Measurements from ENCODE around the gene OXLD1.
A peak's percentile ranks its signal among the peaks of the same experiment; 100 is the strongest.

The OXLD1 gene

DNA sequence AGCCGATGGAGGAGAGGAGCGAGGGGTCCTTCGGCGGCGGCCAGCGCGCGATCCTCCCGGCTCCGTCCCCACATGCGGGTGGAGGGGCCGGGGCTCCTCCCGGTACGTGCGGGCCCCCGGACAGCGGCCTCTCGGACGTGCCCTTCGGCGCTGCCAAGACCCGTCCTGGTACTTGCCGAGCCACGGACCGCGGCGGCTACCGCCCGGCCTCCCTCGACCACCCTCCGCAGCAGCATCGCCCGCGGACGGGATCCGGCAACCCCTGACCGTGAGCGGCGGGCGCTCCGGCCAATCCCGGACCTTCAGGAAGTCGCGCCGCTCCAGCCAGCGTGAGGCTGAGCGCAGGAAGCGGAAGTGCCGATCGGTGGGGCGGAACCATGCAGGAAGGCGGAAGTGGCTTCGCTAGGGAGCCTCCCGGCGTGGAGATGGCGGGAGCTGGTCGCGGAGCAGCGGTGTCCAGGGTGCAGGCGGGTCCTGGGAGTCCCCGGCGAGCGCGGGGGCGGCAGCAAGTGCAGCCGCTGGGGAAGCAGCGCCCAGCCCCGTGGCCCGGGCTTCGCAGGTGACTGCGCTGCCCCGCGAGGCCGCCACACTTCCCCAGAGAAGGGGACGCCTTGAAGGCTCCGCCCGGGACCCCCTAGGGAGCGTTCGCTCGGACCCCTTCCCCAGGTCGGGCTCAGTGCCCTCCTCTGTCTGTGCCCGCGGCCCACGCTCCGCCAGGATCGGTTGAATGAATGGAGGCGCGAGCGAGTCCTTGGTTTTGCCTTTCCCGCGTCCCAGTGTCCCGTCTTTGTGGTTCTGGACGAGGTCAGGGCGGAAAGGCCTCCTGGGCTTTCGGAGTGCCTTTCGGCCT is at the start of gene OXLD1, which contains the start of gene CCDC137:
OXLD1 (minus strand) TSS at position 264 of the 850 bp plus-strand sequence; CDS start at position 236, 28 bp downstream.
CCDC137 (plus strand) TSS at position 396 of the 850 bp plus-strand sequence; CDS start at position 426, 30 bp downstream.
- DNase-seq: peak; percentile 96 to 98

DNA sequence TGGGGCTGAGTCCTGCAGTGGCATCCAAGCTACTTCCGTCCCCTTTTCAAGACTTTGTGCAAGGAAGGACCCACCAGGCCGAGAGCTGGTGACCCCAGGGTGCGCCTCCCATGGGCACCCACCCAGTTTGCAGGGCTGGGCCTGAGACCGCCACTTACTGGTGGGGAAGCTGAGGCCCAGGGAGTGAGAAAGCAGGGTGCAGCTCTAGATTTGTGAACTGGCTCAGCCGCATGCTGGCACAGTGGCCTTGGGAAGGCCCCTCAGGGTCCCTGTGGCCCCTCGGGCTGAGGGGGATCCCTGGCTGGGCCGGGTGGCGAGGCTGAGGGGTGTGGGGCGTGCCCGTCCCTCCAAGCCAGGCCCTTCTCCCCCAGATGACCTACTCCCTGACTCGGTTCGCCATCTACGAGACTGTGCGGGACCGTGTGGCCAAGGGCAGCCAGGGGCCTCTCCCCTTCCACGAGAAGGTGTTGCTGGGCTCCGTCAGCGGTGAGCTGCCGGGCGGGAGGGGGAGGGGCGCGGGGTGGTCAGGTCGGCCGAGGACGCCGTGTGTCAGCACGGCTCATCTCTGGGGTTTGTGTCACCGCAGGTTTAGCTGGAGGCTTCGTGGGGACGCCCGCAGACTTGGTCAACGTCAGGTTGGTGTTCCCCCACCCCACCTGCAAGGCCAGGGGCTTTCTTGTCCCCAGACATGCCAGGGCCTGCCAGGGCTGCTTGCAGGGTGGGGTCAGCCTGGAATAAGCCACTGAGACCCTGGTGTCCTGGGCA is 48.9 kb upstream of the OXLD1 start:
- DNase-seq: no peak

DNA sequence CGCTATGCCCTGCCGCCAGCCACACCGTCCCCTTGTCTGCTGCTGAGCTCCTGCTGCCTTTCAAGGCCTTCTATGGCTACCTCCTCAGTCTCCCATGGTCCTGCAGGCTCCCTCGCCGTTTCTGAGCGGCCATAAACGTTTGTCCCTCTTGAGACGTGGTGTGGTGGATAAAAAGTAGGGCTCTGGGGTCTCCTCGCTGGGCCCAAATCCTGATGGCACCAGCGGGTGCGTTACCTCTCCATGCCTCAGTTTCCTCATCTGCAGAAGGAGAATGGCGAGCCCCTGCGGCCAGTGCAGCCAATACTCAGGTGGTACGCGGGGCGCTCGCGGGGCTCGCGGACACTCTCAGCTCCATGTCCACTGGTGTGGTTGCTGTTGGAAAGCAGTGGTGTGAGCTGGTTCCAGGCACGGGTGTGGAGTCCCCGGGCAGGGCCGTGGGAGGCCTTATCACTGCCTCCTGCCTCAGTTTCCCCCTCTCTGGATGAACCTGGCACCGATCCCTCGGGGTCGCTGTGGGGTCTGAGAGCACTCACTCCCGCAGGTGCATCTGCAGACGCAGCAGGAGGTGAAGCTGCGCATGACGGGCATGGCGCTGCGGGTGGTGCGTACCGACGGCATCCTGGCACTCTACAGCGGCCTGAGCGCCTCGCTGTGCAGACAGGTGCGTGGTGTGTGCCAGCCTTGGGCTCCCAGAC is 48.2 kb upstream of the OXLD1 start:
- no peak for DNase-seq

DNA sequence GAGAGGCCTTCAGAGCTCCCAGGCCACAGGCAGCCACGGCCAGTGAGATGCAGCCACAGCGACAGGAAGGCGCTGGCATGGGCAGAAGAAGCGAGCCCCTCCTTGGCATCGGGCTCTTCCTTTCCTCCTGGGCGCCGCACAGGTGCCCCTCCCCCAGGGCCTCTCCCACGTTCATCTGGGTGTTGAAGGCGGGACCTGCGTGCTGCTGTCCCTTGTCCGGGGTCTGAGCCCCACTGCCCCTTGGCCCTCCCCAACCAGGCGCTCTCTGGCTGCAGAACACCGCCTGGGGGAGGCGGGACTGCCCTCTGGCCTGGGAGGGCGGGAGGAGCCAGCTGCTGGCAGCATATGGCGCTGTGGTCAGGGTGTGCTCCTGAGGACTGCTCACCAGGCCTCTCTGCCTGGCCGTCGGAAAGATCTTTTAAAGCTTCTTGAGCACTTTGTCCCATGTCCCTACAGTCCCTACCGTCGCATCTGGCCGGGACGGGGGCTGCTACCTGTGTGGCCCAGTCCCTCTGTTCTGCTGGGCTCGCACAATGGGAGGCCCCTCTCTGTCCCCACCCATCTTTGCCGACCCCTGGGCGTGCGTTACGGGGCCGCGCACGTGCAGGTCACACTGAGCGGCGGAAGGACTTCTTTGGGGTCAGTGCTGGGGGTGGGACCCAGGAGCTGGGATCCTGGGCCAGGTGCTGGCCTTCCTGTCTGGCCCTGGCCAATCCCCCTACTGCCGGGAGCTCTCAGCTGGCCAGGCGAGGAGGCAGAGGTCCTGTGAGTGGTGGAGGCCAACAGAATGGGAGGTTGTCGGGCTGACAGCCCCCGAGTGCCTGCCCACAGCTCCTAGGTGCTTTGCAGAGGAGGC is 47.4 kb upstream of the OXLD1 start:
- no peak for DNase-seq

DNA sequence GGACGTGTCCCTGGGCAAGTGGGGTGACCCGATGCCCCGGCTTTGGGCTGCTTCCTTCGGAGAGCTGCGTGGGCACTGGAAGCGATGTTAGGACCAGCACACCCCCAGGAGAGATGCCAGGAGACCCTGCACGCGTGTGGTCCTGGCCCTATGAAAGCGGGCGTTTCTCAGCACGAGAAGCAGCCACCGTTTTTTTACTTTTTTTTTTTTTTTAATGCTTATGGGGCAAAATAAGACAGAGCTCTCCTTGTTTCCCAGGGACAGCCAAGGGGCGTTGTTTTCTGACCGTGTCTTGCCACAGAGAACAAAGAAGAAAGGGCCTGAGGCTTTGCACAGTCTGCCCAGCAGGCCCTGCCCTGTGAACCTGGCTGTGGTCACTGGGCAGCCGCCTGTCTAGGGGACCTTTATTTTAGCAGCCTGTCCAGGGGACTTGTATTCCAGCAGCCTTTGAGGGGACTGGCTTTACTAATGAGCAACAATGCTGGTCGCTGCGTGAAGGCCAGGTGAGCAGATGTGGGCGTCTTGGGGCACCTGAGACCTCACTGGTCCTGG is 46.7 kb upstream of the OXLD1 start:
- DNase-seq: no peak

DNA sequence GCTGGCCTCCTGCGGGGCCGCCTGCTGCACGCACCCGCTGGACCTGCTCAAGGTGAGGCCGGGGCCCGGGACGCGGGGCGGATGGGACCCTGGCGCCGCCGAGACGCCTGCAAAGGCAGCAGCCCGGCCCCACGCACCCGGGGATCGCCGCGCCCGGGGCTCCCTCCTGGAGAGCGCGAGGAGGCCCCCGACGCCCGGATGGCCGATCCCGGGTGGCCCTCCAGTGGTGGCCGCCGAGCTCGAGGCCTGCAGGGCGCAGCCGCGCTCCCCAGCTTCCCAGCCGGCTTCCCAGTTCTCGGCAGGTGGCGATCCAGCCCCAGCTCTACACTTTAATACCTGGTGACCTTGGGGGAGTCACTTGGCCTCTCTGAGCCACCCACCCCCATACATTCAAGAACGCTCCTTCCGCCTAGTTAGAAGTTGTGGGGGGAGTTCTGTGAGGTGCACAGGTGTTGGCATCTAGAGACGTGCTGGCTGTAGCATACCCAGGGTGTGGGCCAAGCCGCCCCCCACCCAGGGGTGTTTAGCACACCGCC is 46.1 kb upstream of the OXLD1 start:
- DNase-seq: peak in 1 of 2 donors; percentile 3

DNA sequence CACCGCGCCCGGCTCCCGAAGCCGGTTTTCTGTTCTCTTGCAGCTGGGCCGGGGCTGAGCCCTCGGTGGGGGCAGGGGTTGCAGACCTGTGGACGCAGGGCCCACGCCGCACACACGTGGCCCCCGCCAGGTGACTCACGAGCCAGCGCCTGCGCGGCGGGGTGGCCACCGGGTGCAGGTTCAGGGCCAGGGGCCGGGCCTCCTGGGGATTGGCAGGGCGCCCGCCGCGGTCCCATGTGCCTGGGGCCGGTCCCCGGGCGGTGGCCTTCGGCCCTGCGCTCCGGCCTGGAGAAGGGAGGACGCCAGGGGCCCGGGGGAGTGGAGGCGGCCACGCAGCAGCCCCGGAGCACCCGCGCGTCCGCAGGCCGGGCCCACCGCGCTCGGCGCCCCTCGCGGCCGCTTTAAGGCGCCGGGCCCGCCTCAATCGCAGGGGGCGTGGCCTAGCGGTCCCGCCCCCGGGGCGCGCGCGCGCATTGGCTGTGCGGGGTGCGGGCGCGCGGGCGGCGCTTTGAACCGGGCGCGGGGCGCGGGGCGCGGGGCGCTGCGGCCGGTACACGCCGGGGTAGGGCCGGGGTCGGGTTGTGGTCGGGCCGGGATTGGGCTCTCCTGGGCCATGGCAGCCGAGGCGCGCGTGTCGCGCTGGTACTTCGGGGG is 45.5 kb upstream of the OXLD1 start, which contains the start of gene SLC25A10:
SLC25A10 (plus strand) TSS at position 471 of the 654 bp plus-strand sequence; CDS start at position 614, 143 bp downstream.
- DNase-seq: peak; percentile 50 to 77

DNA sequence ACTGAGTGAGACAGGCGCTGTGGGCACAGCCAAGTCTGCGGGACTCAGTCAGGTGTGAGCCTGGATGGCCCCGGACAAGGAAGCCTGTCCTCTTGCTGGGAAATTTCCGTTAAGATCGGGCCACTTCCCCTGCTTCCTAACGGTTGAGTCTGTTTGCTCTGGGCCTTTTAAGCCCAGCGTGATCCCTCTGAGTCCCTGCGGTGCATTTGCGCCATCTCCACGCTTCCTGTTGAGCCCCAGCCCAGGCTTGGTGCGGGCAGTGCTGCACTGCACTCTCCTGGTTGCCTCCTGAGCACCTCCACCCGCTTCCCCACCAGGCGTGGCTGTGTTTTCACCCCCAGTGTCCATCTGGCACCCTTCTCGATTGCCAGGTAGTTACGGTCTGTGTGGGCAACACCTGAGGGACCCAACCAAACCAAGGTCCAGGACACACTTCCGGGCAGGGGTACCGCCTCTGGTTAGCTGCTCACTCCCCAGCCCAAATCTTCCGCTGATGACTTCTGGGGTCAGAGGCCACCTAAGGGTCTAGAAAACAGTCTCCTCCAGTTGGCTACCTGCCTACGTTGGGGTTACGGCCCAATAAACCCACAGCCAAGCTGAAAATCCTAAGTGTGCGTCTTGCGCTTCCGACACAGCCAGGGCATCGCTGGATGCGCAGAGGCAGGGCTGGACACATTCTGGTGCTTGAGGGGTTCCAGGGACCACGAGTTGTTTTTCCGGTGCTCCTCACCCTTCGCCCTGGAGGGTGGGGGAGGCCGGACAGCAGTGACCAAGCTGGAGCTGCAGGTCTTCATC is 44.3 kb upstream of the OXLD1 start:
- DNase-seq: peak; percentile 14 to 19

DNA sequence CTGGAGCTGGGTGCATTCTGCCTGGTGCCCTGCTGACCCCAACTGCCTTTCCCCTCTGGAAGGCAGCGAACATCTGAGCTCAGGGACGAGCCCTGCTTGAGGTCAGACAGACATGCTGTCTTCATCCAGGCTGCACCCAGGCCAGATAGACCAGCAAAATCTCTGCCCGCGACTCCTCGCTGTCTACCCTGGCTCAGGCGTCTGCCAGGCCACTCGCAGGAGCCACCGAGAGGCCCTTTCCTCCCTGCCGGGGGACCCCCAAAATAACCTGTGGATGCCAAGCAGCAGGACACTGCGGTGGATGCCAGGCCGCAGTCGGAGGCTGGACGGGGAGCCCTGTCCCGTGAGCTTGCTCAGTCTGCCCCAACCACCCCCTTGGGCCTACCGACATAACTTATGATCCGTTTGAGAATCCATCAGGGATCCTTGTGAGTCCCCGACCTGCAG is 42.4 kb upstream of the OXLD1 start:
- DNase-seq: no peak

DNA sequence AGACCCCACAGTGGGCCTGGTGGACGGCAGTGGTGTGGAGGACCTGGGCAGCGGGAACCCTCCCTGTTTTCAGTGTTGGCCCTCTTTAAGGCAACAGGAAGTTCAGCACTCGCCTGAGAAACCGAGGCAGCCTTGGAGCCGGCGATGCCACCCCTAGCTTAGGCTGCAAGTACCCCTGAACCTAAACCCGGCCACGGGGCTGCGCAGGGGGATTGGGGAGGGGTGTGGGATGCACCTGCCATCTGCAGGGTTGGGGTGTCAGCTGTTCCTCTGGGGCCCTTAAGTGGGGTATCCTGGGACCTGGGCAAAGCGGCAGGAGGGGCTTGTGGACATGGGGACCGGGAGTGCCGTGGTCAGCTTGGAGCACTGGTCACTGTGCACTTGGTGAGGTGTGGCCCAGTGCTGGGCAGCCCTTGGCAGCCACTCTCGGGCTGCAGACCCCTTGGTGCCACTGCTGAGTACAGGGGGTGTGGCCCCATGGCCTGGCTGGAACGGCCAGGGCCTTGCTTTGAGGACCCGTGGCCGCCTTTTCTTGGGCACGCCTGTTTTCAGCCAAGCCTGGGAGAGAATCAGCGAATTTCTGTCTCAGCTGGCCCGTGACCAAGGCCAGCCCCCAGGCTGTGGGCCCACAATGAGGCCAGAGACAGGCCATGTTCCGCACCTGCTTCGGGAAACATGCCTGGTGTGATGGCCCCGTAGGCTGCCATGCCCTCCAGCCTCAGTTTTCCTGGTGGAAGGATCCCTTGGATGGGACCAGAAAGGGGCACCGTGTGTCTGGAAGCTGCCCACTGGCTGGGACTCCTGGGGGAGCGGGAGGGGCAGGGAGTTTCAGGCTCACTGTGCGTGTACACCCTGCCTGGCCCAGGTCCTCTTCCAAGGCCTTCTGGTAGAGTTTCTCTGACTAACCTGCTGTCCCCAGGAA is 41.6 kb upstream of the OXLD1 start:
- no peak for DNase-seq

DNA sequence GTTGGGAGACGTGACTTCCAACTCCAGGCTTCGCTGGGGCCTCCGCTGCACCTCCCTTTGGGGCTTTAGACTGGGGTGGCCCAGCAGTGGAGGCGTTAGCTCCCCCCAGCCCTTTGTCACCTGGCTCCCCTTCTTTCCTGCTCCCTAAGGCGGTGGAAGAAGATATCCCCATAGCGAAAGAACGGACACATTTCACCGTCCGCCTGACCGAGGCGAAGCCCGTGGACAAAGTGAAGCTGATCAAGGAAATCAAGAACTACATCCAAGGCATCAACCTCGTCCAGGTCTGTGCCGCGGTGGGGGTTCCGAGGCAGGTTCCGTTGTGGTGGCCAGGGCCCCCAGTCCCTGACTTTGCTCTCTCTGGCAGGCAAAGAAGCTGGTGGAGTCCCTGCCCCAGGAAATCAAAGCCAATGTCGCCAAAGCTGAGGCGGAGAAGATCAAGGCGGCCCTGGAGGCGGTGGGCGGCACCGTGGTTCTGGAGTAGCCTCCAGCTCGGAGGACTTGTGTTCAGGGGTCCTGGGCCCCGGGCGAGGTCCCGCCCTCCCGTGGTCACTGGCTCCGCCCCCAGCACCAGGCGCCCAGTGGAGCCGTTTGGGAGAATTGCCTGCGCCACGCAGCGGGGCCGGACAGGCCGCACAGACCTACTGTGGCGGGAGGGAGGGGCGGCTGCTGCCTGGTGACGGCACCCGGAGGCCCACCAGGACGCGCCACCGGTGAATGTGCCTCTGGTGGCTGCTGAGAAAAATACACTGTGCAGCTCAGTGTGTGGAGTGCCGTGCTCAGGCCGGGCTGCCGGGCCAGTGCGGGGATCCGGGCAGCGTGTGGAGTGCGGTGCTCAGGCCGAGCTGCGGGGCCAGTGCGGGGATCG is 40.6 kb upstream of the OXLD1 start:
- no peak for DNase-seq

DNA sequence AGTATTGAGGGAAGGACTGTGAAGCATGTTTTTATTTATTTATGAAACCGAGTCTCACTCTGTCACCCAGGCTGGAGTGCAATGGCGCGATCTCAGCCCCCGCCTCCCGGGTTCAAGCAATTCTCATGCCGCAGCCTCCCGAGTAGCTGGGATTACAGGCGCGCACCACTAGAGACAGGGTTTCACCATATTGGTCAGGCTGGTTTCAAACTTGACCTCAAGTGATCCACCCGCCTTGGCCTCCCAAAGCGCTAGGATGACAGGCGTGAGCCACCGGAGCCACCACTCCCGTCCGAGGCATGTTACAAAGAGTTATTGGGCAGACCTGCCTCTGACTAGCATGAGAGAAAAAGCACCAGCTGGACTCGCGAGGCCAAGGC is 39.8 kb upstream of the OXLD1 start:
- DNase-seq: no peak

DNA sequence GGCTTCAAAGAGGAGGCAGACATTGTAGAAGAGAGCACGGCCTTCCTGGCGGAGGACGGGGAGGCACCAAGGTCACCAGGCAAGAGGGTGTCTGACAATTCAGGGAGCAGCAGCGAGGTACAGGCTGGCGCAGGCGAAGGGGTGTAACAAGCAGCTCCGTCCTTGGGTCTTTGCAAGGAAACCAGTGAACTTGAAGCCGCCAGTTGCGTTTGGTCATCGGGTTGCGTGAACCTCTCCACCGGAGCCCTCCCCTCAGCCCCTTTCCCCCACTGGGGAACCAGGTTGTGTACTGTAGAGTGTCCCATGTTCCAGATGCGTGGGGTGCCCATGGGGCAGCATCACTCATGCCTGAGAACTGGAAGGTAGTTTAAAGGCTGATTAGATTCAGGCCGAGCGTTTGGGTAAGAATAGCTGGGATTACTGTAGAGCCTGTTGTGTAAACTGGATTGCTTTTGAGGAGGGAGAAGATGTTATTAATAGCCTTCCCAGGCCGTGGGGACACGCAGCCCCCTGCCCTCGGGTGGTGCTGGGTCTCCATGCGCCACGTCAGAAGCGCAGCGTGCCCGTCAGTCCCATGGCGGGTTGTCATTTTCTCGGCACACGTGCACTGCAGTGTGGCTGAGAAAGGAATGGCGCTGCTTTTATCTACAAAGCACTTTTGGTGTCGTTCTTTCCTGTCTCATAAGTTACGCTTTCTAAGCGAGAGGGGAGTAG is 39.3 kb upstream of the OXLD1 start:
- no peak for DNase-seq

DNA sequence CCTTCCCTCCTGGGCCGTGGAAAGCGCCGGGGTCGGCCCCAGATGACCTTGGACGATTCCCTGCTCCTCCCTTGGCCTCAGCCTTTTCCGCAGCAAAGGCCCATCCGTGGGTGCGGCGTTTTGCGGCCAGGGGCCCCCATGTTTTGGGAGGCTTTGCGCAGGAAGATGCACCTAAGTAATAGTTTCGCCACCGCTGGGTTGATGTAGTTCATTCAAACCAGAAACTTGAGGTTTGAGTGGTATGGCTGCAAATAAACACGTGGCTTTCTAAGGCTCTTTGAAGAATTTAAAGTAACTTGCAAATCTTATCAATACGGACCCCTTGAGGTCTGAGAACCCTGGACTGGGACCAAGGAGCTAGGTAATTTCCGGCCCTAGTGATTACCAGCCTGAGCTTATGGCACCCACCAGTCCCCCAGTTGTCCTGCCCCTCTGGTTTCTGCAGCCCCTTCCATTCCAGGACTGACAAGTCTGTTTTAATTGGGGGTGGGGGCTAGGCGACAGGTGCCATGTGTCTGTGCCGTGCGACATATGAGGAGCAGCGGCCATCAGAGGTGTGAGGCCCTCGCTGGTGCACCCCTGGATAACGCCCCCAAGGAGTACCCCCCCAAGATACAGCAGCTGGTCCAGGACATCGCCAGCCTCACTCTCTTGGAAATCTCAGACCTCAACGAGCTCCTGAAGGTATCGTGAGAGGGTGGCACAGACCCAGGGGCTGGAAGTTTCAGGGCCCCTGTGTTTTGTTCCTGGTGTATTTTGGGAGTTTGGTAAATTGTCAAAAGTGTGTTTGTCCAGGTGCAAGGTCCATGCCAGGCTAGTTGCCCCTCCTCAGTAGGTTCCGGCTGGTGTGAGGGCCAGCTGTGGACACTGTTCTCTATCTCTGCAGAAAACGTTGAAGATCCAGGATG is 37.6 kb upstream of the OXLD1 start:
- DNase-seq: no peak

DNA sequence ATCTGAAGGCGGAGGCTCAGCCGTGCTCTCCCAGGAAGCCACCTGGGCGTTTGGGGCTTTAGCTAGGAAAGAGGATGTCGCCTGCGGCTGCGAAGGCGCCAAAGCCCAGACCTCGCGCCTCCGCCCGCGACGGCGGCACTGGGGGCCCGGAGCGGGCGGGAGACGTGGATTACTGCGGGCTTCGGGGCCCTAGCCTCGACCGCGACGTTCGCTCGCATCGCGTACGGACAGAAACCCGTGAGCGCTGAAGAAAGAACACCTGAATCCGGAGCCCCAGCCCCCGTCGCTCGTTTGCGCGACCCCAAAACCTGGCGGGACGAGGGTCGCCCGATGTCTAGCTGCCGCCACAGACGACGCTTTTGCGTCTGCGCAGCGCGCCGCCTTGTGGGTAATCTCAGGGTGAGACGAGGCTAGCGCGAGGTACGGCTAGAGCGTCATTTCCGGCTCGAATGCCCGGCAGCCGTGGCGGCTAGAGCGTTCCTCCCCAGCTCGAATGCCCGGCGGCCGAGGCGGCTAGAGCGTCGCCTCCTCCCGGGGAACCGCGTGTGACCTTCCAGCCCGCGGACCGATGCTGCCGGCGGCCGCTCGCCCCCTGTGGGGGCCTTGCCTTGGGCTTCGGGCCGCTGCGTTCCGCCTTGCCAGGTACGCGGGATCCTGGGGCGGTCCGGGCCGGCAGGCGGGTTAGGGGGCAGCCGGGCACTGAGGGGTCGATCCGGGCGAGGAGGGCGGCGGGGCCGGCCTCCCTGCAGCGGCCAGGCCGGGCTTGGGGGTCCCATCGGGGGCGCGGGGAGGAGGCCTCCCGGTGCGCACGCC is 36.7 kb upstream of the OXLD1 start, which contains the start of gene MRPL12:
MRPL12 (plus strand) TSS at position 434 of the 813 bp plus-strand sequence; CDS start at position 569, 135 bp downstream.
- peak; percentile 84 to 95 for DNase-seq

Data from inflammatory macrophage treated with lipopolysaccharide for 1 hour (primary cell).